Body of pancreas (tissue), 4 donors: ENCODE data around the gene PPDPF.

Source experiments
- CTCF ChIP-seq, 7 experiments: fragments of 450-650 bp in 4 of 7; fragments of 200-600 bp in 3 of 7; sonication (generic) in 3 of 7; IDR thresholded peaks; one replicate each; pipeline ENCODE4 v1.5.1; 2016 to 2019; ENCODE audit warnings: antibody characterized with exemption in 7 of 7
- POLR2A ChIP-seq, 3 donors: fragments of 450-650 bp; IDR thresholded peaks; one replicate each; pipeline ENCODE4 v1.6.1; 2016; ENCODE audit warnings: antibody characterized with exemption in 3 of 3, mild to moderate bottlenecking in 2 of 3

- TF ChIP-seq POLR2A (IDR thresholded peaks at IDR 0.05): no peak
- TF ChIP-seq CTCF (IDR thresholded peaks at IDR 0.05): no peak
Observed at GRCh38 chr20:63481503-63481902, 39.1 kb upstream of the PPDPF start.
